Mucosa of descending colon (tissue), 3 donors: ENCODE results near the gene SYTL3. TPM values are rescaled to one million over a fixed set of nuclear protein-coding genes. Genes with fewer than 3 reads are reported as not detected.

Experiments
- ATAC-seq: fragments of 200-7000 bp; cut with Tn5 transposase; one replicate; pipeline ENCODE4 v1.9.1; 2020; ENCODE audit warnings: mild to moderate bottlenecking, moderate library complexity
- DNase-seq, 3 donors: peaks; one replicate each; pipeline ENCODE4 v3.0.0-alpha.2; 2020
- H3K36me3 ChIP-seq: fragments of 200-600 bp; one replicate; pipeline ENCODE4 v1.8.0; 2021; ENCODE audit warnings: low read depth, mild to moderate bottlenecking
- H3K4me1 ChIP-seq: fragments of 200-600 bp; one replicate; pipeline ENCODE4 v1.8.0; 2021; ENCODE audit warnings: low read depth, mild to moderate bottlenecking
- H3K4me3 ChIP-seq: fragments of 200-600 bp; one replicate; pipeline ENCODE4 v1.8.0; 2021; ENCODE audit warnings: mild to moderate bottlenecking
- H3K9me3 ChIP-seq: fragments of 200-600 bp; one replicate; pipeline ENCODE4 v1.8.0; 2021; ENCODE audit warnings: mild to moderate bottlenecking
- intact Hi-C, 2 donors: fragments of 100-400 bp; cut with DNase I in 1 of 2; cut with micrococcal nuclease in 1 of 2; formaldehyde crosslinking; loops; one replicate each; pipeline versions ENCODE4 v1.11.0 to v1.11.1; 2022; cut with DNase I, micrococcal nuclease
- total RNA-seq, 3 donors: library from RNA; stranded (reverse); fragmentation: NEBNext Ultra II Directional in 2 of 3; extraction: Animal tissue kit (Norgen Biotek cat#: 25700) in 2 of 3; gene quantifications; one replicate each; pipeline versions ENCODE4 v1.2.1 to v1.2.4, GENCODE V29; 2021 to 2023
- TF ChIP-seq, protein P1 (sequence below): fragments of 200-600 bp; IDR thresholded peaks from one replicate; pipeline ENCODE4 v1.8.0; 2022; ENCODE audit warnings: antibody characterized with exemption, mild to moderate bottlenecking
- donor health status: DM: no; HTN: no; CAD: no; lungs with moderate emphysema.
- donor health status: DM: no; HTN: no; CAD: no.
- donor health status: DM: no; HTN: yes; CAD: no.

SYTL3 gene
- total RNA-seq, 3 donors from 2014 or later, result 2.8 to 4.7 (median 4.4) TPM

DNA sequence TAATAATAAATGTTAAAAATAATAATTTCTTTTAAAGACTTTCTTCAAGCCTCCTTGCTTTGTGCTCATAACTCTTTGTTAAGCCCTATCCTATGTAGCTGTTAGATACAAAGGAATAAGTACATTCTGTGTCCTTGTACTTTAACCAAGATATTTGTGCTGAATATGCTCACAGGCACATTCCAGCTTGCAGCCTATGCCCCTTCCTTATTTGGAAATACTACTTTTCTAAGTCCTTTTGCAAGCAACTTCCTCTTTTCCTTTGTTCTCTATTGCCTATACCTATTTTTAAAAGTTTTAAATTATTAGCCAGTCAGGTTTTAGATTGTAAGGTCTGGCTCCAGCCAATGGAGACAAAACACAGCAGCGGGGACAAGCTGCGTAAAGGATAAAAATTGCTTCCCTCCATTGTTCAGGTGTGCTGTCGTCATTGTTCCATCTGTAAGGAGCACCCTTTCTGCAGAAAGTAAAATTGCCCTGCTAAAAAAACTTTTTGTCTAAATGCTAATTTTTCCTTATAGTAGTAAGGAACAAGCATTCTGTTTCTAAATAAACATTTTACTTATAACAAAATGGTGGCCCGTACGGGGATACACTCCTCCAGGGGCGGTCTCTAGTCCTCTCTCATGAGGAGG, 80.2 kb downstream of the SYTL3 start:
- H3K36me3 ChIP-seq, result no peaks in the 10 kb centered on the region
- DNase-seq (no peak), ATAC-seq (no peak)
- no peaks in the 10 kb centered on the region for H3K4me1 ChIP-seq
- H3K4me3 ChIP-seq, result no peak overlapping the region
- TF ChIP-seq, protein P1, sequence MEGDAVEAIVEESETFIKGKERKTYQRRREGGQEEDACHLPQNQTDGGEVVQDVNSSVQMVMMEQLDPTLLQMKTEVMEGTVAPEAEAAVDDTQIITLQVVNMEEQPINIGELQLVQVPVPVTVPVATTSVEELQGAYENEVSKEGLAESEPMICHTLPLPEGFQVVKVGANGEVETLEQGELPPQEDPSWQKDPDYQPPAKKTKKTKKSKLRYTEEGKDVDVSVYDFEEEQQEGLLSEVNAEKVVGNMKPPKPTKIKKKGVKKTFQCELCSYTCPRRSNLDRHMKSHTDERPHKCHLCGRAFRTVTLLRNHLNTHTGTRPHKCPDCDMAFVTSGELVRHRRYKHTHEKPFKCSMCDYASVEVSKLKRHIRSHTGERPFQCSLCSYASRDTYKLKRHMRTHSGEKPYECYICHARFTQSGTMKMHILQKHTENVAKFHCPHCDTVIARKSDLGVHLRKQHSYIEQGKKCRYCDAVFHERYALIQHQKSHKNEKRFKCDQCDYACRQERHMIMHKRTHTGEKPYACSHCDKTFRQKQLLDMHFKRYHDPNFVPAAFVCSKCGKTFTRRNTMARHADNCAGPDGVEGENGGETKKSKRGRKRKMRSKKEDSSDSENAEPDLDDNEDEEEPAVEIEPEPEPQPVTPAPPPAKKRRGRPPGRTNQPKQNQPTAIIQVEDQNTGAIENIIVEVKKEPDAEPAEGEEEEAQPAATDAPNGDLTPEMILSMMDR, result no peak
- peaks cover 13% of the 10 kb centered on the region for H3K9me3 ChIP-seq
- intact Hi-C loops, result no loop called here

DNA sequence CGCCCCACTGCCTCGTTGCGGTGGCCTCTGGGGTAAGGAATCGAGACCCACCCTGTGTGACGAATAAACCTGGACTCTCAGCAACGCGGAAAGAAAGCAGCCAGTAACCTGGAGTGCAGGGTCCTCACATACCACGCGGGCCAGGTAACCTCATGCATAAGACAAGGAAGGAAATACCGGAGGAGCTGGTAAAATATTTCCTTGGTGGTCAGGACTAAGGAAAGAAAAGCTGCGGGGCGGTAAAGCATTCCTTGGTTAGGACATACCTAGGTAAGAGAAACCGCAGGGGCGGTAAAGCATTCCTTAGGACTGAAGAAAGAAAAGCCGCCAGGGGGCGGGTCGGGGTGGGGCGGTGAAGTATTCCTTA, 80.7 kb downstream of the SYTL3 start:
- no peaks in the 10 kb centered on the region for H3K4me1 ChIP-seq
- TF ChIP-seq, protein P1, result no peak
- peaks cover 13% of the 10 kb centered on the region for H3K9me3 ChIP-seq
- no peaks in the 10 kb centered on the region for H3K36me3 ChIP-seq
- intact Hi-C loops, result no loop called here
- DNase-seq (no peak), ATAC-seq (no peak)
- H3K4me3 ChIP-seq, result no peak overlapping the region

DNA sequence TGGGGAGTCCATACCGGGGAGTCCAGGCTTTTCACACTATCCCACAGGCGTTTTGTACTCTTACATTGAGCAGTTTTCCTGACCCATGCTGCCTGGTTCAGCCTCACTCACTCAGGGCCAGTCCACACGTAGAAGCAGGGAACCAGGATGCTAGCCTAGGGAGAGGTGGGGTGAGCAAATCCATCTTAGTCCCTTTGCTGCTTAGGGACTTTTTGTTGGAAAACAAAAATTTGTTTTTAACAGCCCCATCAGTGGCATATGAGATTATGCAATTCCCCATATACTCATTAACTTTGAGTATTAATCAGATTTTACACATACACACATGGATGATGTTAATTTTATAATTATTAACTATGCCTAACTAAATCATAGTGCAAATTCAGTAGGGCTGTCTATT, 85.2 kb downstream of the SYTL3 start:
- no peaks in the 10 kb centered on the region for H3K4me1 ChIP-seq
- intact Hi-C loops, result no loop called here
- TF ChIP-seq, protein P1, result no peak
- H3K9me3 ChIP-seq, result peaks cover 17% of the 10 kb centered on the region
- H3K4me3 ChIP-seq, result no peak overlapping the region
- ATAC-seq (no peak), DNase-seq (no peak)
- no peaks in the 10 kb centered on the region for H3K36me3 ChIP-seq

DNA sequence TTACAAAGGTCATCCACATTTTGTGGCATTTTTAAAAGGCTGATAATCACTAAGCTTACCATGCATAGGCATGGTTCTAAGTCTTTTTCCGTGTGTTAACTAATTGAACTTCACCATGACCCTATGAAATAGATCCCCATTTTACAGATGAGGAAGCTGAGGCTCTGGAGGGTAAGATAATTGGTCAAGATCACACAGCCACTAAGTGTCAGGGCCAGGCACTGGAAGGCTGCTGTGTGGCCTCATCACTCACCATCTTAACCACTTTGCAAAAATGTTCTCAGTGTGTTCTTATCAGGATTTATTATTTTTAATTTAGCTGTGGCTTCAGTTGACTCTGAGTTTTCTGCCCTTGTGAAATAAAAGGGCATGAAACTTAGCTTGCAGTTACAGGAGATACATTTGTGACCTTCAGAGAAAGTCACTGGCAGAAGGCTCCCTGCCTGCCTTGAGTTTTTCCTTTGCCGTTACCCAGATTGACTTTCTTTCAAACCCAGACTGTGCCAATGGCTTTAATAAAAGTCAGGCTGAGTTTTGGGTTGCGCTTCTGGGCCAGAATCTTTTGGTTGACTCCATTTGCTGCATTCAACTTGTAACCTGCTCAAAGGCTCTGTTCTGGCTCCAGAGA, 87.3 kb downstream of the SYTL3 start:
- intact Hi-C loops, result no loop called here
- Histone ChIP-seq H3K9me3 (peaks cover 13% of the 10 kb centered on the region), H3K4me3 (no peak overlapping the region), H3K36me3 (no peaks in the 10 kb centered on the region), H3K4me1 (no peaks in the 10 kb centered on the region)
- no peak for DNase-seq
- ATAC-seq, result no peak
- TF ChIP-seq, protein P1, result no peak

DNA sequence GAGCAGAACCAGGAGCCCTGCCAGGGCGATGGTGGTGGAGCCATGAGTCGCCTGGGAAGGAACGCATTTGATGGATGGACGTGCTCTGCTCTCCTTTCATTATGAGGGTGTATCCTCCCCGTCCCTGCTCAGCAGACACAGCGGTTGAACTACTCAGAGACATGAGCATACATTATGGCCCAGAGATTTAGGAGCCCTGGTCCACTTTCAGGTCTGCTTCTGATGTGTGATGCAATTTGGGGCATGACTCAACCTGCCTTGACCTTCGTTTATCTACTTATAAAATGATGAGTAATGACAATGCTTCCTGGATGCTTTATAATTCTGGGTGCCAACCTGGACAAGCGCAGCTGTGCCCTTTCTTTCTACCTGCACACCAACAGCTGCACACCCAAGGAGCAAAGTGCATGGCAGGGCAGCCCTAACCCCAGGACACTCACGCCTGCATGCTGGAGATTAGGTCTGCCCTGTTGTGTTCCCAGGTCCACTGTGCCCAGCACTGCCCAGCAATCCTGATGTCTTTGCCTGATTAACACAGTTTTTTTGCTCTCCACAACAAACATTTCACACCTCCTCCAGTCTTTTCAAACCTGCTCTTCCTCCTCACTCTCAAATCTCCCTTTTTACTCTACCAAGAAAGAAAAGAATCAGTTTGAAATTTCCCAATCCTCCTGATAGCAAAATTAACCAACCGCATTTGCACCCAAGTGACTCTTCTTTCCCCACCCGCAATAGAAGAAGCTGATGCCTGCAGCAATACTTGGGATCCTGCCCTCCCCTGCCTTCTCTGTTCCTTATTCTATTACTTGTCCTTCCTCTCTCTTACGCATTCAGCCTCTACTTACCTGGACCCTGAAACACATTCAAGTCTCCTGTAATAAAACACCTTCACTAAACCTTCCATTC, 88.1 kb downstream of the SYTL3 start:
- TF ChIP-seq, protein P1, result no peak
- ATAC-seq, result peak; percentile 97
- Histone ChIP-seq H3K4me3 (no peak overlapping the region), H3K36me3 (no peaks in the 10 kb centered on the region), H3K4me1 (no peaks in the 10 kb centered on the region), H3K9me3 (peaks cover 13% of the 10 kb centered on the region)
- DNase-seq, result peak in 1 of 3 donors; percentile 48
- intact Hi-C loops, result no loop called here
